Vagina (tissue), 2 donors: ENCODE data around the gene HOXB3.

Experiments used
- CTCF ChIP-seq, 3 experiments: fragments of 450-650 bp in 2 of 3; fragments of 200-600 bp in 1 of 3; sonication (generic) in 1 of 3; IDR thresholded peaks; one replicate each; pipeline ENCODE4 v1.5.1; 2017 to 2019; ENCODE audit warnings: antibody characterized with exemption in 3 of 3, mild to moderate bottlenecking in 2 of 3, moderate library complexity in 2 of 3
- POLR2A ChIP-seq, 2 donors: fragments of 450-650 bp; IDR thresholded peaks; one replicate each; pipeline ENCODE4 v1.6.1; 2017; ENCODE audit warnings: antibody characterized with exemption in 2 of 2, mild to moderate bottlenecking in 2 of 2, moderate library complexity in 2 of 2

GRCh38 chr17:48608494-48608834, 18.4 kb upstream of the HOXB3 start:
- TF ChIP-seq CTCF (IDR thresholded peaks at IDR 0.05) (no peak), POLR2A (IDR thresholded peaks at IDR 0.05) (no peak)
